HL-60 (cell line): ENCODE results near the gene LIPH.

ENCODE experiments used
- CTCF ChIP-seq: IDR thresholded peaks from one replicate; pipeline ENCODE4 v1.5.1; 2011; ENCODE audit warnings: low read length, control low read depth, inconsistent platforms; ENCODE audit not compliant: insufficient read depth
- GABPA ChIP-seq: IDR thresholded peaks from 2 replicates; pipeline ENCODE4 v1.6.1; 2012; ENCODE audit warnings: low read depth
- POLR2AphosphoS5 ChIP-seq: IDR thresholded peaks from 2 replicates; pipeline ENCODE4 v1.6.1; 2012; ENCODE audit warnings: low read depth
- REST ChIP-seq: IDR thresholded peaks from 2 replicates; pipeline ENCODE4 v1.6.1; 2012; ENCODE audit warnings: low read depth; ENCODE audit not compliant: insufficient replicate concordance
- SPI1 ChIP-seq: IDR thresholded peaks from 2 replicates; pipeline ENCODE4 v1.6.1; 2012; ENCODE audit warnings: low read depth, mild to moderate bottlenecking, borderline replicate concordance

GRCh38 chr3:185552358-185552877, at the start of gene LIPH:
- TF ChIP-seq CTCF (no peak), SPI1 (no peak), POLR2AphosphoS5 (no peak), REST (no peak), GABPA (no peak)
